BE2C (cell line): ENCODE data around the gene EXOC4.

Experiments used
- DNase-seq: peaks from one replicate; pipeline ENCODE4 v3.0.0-alpha.2; 2020
- H3K27me3 ChIP-seq: fragments of 250-450 bp; sonication (Bioruptor Pico); 2 replicates; pipeline ENCODE4 v1.5.1; 2020; ENCODE audit warnings: mild to moderate bottlenecking
- H3K36me3 ChIP-seq: fragments of 250-450 bp; sonication (Bioruptor Pico); 2 replicates; pipeline ENCODE4 v1.5.1; 2020; ENCODE audit warnings: mild to moderate bottlenecking
- H3K4me1 ChIP-seq: fragments of 250-450 bp; sonication (Bioruptor Pico); 2 replicates; pipeline ENCODE4 v1.5.1; 2020
- H3K4me3 ChIP-seq: 2 replicates; pipeline ENCODE4 v1.5.1; 2011; ENCODE audit warnings: low read depth, low read length
- H3K9me3 ChIP-seq: fragments of 250-450 bp; sonication (Bioruptor Pico); 2 replicates; pipeline ENCODE4 v1.5.1; 2020
- TF ChIP-seq, protein P1 (sequence below): IDR thresholded peaks from 2 replicates; pipeline ENCODE4 v1.5.1; 2012; ENCODE audit warnings: mild to moderate bottlenecking, low read depth, low read length

EXOC4 gene

DNA sequence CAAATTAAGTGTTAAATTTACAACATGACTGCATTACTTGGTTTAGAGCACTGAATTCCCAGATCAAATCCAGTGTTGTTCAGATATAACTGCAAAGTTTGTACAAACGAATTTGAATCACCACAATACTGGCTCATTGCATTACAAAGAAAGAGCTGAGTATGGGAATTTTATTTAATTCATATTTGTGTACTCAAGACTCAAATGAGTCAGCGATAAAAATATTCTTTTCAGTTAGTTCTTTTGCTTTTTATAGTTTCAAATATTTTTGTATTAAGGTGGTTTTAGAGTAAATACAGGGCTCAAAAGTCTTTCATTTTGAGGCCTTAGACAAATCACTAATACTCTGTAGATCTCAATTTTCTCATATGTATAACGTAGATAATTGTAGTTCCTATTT lies 805.6 kb downstream of the EXOC4 start:
- Histone ChIP-seq H3K4me1 (peaks cover 8% of the 10 kb centered on the region), H3K27me3 (no peaks in the 10 kb centered on the region), H3K4me3 (no peak overlapping the region), H3K9me3 (no peaks in the 10 kb centered on the region), H3K36me3 (no peaks in the 10 kb centered on the region)
- DNase-seq, result no peak
- TF ChIP-seq, protein P1, sequence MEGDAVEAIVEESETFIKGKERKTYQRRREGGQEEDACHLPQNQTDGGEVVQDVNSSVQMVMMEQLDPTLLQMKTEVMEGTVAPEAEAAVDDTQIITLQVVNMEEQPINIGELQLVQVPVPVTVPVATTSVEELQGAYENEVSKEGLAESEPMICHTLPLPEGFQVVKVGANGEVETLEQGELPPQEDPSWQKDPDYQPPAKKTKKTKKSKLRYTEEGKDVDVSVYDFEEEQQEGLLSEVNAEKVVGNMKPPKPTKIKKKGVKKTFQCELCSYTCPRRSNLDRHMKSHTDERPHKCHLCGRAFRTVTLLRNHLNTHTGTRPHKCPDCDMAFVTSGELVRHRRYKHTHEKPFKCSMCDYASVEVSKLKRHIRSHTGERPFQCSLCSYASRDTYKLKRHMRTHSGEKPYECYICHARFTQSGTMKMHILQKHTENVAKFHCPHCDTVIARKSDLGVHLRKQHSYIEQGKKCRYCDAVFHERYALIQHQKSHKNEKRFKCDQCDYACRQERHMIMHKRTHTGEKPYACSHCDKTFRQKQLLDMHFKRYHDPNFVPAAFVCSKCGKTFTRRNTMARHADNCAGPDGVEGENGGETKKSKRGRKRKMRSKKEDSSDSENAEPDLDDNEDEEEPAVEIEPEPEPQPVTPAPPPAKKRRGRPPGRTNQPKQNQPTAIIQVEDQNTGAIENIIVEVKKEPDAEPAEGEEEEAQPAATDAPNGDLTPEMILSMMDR, result no peak

DNA sequence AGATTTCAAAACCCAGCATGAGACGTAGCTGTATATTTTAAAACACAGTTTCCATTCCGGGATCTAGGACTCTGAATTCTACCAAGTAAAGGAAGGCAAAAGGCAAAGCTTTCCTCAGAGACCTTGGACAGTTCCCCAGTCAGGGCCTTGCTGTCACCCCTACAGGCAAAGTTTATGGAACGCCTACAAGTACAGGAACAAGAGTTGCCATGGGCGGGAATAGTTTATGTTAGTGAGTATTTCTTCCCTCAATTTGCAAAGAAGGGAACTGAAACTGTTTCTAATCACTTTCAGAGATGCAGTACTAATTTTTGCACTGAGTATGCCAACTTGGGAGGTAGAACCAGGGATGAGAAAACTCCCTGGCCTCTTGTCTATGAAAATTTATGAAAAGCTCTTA lies 806.1 kb downstream of the EXOC4 start:
- TF ChIP-seq, protein P1, result no peak
- Histone ChIP-seq H3K4me3 (no peak overlapping the region), H3K9me3 (no peaks in the 10 kb centered on the region), H3K36me3 (no peaks in the 10 kb centered on the region), H3K4me1 (peaks cover 8% of the 10 kb centered on the region), H3K27me3 (no peaks in the 10 kb centered on the region)
- DNase-seq, result no peak

DNA sequence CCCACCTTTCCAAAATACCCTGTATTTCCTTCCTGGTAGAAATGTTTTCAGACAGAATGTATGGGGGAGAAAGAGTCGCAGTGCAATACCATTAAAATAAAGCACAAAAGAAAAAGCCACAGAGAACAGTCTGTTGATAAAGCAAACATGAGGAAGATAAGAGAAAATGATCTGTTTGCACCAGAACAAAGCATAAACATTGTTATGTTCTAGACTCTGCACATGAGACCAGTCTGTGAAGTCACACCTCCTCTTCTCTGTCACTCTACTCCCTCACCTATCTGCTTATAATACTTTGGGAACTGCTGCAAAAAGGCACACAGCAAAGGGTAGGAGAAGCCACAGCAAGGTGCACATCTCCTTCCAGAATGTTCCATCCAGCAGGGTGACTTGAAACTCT lies 807.0 kb downstream of the EXOC4 start:
- Histone ChIP-seq H3K4me1 (peaks cover 8% of the 10 kb centered on the region), H3K9me3 (no peaks in the 10 kb centered on the region), H3K36me3 (no peaks in the 10 kb centered on the region), H3K4me3 (no peak overlapping the region), H3K27me3 (no peaks in the 10 kb centered on the region)
- TF ChIP-seq, protein P1, result no peak
- no peak for DNase-seq

DNA sequence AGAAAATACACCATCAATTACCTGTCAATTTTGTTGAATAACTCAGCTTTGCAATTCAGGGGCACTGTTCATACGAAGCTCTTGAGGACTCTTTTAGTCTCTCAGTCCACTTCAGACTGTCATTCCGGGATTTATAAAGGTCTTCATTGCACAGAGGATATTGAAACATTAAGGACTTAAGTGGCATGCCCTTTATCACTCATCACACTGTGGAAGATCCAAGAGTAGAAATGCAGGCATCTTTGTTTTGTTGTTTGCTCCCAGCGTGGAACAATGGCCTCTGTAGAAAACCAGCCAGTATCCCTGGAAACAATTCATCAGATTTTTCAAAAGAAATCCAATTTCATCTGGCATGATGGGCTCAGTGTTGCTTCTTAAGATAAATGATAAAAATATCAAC lies 808.0 kb downstream of the EXOC4 start:
- Histone ChIP-seq H3K4me1 (peaks cover 8% of the 10 kb centered on the region), H3K36me3 (no peaks in the 10 kb centered on the region), H3K4me3 (no peak overlapping the region), H3K9me3 (no peaks in the 10 kb centered on the region), H3K27me3 (no peaks in the 10 kb centered on the region)
- TF ChIP-seq, protein P1, result no peak
- no peak for DNase-seq

DNA sequence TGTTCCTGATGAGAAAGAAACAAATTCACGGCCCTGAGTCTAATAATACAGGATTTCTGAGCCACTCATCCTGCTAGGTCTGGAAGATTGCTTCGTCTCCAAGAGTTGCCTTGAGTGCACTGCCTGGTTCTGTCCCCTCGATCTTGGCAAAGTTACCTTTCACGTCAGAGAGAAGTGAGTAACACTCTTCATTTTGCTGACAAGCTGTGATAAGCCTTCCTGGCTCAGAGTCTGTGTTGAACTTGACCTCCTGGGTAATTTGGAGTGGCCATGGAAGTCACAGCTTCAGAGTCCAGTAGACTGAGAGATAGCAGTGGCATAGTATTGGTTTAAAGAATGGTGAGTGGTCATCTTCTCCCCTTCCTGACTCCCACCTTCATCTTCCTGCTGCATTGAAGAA lies 809.6 kb downstream of the EXOC4 start:
- no peak for DNase-seq
- Histone ChIP-seq H3K36me3 (no peaks in the 10 kb centered on the region), H3K4me1 (no peaks in the 10 kb centered on the region), H3K9me3 (no peaks in the 10 kb centered on the region), H3K4me3 (no peak overlapping the region), H3K27me3 (no peaks in the 10 kb centered on the region)
- TF ChIP-seq, protein P1, result no peak

DNA sequence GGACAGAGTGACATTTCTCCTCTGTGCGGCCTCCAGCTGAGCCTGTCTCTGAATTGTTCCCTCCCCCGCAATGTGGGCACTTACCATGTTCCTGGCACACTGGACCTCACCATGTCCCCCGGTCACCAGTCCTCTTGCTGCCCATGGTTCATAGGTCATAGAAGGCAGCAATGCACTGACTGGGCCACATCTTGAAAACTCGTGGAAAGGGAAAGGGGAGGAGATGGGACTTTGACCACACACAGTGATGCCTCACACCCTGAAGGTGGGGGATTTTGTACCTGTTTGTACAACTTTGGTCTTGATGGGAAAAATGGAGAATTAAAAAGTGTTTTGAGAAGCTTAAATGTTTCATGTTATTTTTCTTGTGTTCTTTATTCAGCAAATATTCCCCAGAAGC lies 812.5 kb downstream of the EXOC4 start:
- H3K4me1 ChIP-seq, result no peaks in the 10 kb centered on the region
- no peak for DNase-seq
- no peak overlapping the region for H3K4me3 ChIP-seq
- no peaks in the 10 kb centered on the region for H3K36me3 ChIP-seq
- H3K27me3 ChIP-seq, result no peaks in the 10 kb centered on the region
- TF ChIP-seq, protein P1, result no peak
- no peaks in the 10 kb centered on the region for H3K9me3 ChIP-seq
